ENCODE data around the gene LRP1B.
"Not testable (repeated sequence)": the region's sequence is repeated elsewhere in the genome, so short reads cannot be mapped to it uniquely, and the experiment has no call there.

LRP1B gene

DNA sequence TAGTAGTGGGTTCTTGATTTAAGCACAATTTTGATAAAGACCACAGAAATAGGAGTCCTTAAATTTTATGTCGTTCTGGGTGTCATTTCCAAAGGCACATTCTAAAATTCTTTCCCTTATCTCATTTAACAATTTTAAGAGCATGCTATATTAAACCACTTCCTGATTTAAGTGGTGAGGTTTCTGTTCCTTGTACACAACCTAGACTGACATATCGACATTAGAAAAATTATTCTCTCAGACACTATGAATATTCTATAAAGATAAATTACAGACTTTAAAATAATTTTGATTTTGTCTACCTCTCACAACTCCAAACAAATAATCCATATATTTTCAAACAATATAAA lies 923.8 kb downstream of the LRP1B start:
- DNase-seq: no peak

- no peak for DNase-seq
These were observed 929.7 kb downstream of the LRP1B start for GRCh38 chr2:141201016-141201565.

- DNase-seq: no peak
These were observed 930.6 kb downstream of the LRP1B start for GRCh38 chr2:141200191-141200590.

DNA sequence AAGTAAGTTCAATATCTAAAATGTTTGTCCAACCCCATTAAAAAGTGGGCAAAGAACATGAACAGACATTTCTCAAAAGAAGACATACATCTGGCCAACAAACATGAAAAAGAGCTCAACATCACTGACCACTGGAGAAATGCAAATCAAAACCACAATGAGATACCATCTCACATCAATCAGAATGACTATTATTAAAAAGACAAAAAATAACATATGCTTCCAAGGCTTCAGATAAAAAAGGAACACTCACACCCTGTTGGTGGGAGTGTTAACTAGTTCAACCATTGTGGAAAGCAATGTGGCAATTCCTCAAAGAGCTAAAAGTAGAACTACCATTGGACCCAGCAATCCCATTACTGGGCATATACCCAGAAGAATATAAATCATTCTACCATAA lies 931.1 kb downstream of the LRP1B start:
- no peak for DNase-seq

DNA sequence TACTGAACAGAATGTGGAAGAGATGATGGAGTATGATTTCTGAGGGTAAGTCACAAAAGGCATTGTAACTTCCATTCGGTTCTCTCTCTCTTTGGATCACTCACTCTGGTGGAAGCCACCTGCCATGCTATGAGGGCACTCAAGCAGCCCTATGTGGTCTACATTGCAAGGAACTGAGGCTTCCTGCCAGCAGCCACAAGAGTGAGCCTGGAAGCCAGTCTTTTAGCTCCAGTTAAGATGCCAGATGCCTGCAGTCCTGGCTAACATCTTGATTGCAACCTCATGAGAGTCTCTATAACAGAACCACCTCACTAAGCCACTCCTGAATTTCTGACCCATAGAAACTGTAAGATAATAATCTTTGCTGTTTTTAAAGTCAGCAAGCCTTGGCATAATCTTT lies 935.7 kb downstream of the LRP1B start:
- DNase-seq: no peak

GRCh38 chr2:141187075-141187439 lies 943.8 kb downstream of the LRP1B start:
- DNase-seq: no peak

GRCh38 chr2:141186413-141187074 lies 944.3 kb downstream of the LRP1B start:
- DNase-seq: no peak

DNA sequence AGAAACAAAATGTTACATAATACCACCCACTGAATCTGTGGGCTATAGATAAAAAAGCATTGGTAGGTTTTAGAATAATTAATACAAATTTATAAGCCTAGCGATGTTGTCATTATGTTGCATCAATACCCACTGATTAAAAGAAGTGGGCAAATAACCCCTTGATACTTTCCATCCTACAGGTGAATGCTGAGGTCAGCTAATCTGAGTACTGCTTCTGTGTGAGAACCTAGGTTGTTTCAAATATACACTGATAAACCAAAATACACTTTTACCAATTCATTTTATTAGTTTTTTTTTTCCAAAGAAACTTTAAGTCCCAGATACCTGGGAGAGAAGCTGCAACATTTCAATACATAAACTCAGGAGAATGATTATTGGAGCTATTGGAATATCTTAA lies 948.6 kb downstream of the LRP1B start:
- no peak for DNase-seq

- DNase-seq: not testable (repeated sequence)
These were observed 961.7 kb downstream of the LRP1B start for GRCh38 chr2:141169117-141169516.

DNA sequence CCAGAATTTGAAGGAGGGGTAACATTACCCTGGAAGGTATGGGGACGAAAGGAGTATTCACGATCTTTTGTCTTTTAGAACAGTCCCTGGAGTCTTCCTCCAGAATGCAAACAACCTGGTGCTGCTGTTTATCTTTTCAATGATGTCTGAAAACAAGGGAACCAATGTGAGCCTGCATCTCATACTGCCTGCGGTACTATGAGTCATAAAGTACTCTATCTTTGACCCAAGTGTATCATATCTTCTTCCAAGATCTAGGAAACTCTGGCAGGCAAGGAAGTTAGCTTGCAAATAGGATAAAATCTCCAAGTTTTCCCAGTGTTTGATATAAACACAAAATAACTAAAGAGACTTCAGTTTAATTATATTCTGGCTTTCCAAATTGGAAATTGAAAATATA lies 968.5 kb downstream of the LRP1B start:
- no peak for DNase-seq

DNA sequence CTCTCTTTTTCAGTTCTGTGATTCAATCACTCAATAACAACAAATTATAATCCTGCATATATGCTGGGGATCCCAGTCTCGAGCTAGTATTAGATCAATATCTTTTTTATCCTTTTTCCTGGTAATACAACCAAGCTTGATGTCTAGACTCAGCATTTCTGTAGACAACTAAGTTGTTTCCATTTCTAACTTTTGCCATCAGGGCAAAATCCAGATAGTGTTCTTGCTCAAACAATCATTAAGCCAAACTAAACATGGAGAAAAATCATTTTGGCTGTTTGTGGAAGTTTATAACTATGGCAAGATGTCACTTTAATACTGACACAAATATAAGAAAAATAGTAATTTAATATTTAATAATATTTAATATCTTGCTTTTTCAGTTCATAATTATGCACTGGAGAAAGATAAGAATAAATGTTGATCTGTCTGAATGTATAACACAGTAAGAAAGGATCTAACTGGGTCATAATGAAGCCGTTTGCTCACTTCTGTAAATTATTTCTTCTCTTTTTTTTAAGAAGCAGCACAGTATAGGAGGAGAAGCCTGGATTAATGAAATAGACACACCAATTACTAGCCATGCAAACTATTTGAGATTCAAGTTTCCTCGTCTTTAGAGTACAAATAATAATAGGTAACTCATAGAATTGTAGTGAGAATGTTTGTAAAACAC lies 979.1 kb downstream of the LRP1B start:
- no peak for DNase-seq

GRCh38 chr2:141142025-141142424 lies 988.8 kb downstream of the LRP1B start:
- no peak for DNase-seq

GRCh38 chr2:141137122-141137693 lies 993.6 kb downstream of the LRP1B start:
- DNase-seq: no peak

DNA sequence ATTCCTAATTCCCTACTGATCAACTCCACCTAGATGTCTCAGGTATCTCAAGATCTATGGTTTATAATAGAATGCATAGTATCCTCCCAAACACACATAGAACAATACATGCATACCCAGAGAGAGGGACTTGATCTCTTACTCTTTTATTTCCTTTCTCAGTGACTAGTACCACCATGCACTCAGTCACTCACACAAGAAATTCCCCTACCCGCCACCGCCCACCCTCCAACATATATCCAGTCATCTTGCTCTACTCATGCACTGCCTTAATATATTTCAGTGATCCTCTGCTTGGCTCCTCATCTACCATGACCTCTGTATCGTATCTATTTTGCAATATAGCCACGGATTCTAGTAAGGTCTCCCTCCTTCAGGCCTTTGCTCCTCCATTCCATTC lies 996.9 kb downstream of the LRP1B start:
- DNase-seq: no peak

DNA sequence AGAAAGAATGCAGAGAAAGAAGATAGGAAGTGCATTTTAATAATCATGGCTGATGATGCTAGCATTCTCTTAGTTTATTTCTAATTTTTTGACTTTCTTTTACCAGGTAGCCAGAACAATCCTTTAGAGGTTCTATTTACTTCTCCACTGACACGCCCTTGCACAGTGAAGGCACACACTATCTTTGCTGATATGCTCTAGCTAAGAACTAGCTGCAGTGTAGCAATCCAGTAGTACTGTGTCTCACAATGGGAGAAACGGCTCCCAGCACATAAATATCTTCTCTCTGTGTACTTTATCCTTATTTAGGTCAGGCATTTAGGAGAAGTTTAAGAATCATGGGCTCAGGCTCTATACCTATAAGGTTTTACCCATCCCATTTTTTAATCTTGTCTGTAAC lies 1005.4 kb downstream of the LRP1B start:
- DNase-seq: no peak

DNA sequence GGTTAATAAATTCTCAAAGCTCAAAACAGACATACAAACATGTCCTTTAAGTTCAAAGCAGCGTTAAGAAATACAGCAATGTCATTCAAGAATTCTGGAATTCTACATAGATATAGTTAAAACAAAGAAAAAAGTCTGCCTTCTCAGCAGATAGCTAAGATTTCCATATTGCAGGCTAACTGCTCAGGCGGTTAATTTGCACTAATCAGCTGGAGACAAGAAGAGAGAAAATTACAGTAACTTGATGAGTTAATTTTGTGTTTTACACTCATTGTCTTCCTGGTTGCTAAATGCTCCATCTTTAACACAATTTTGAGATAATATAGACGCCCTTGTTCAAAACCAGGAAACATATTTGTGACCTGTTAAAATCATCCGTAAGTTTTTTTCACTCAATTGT lies 1012.0 kb downstream of the LRP1B start:
- DNase-seq: no peak

- DNase-seq: no peak
These were observed 1017.5 kb downstream of the LRP1B start for GRCh38 chr2:141113301-141113700.

- DNase-seq: no peak
These were observed 1021.2 kb downstream of the LRP1B start for GRCh38 chr2:141109633-141110032.

GRCh38 chr2:141105763-141106162 lies 1025.1 kb downstream of the LRP1B start:
- DNase-seq: no peak

GRCh38 chr2:141103216-141103615 lies 1027.6 kb downstream of the LRP1B start:
- no peak for DNase-seq

GRCh38 chr2:141079231-141079630 lies 1051.6 kb downstream of the LRP1B start:
- no peak for DNase-seq

DNA sequence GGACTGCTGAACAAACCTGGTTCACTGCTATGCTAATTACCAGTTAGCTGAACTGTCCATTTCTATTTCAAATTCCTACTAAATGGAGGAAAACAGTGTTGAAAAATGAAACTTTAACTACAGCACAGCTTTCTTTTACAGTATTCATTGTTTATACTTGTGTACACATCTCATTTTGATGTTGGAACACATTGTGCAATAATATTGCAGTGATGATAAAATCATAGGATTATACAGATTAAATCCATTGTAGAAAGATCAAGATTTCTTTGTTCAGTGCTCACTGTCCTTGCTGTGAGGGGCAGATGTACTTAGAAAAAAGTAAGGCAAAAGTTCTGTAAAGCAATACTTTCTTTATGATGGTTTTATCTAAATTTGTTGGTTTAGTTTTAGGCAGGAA lies 1055.1 kb downstream of the LRP1B start:
- DNase-seq: no peak

DNA sequence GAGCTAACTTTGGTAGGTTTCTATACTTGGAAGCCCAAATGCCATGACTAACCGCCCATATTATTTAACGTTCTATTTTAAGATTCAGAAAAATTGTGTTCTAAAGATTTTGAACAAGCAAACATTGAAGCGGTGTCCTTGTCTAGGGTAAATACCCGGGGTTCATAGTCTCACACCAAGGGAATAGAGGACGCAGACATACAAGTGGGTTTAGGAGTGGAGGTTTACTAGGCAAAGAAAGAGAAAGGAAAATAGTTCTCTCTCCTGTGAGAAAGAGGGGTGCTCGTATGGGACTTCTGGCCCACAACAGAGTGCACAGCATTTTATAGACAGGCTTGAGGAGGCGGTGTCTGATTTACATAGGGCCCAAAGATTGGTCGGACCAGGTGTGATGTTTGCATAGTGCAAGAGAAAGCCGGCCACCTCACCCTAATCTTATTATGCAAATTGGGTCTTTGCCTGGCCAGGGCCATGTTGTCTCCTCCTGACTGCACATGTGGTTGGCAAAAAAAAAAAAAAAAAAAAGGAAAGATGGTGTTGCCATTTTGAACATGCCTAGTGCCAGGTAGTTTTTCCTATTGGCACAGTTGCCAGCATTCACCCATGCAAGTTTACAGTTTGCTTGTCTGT lies 1062.6 kb downstream of the LRP1B start:
- no peak for DNase-seq

GRCh38 chr2:141065042-141065441 lies 1065.8 kb downstream of the LRP1B start:
- DNase-seq: no peak
